ENCODE results near the gene PAFAH1B1.

PAFAH1B1 gene

GRCh38 chr17:2691965-2692780 lies 98.7 kb downstream of the PAFAH1B1 start:
- H3K9ac ChIP-seq = no peak overlapping the region
- H3K27ac ChIP-seq = no peak overlapping the region
- H3K27me3 ChIP-seq (ENCODE audit: control insufficient read depth, insufficient read depth, low read length) = no peaks in the 10 kb centered on the region
- H3K36me3 ChIP-seq (ENCODE audit: control insufficient read depth, insufficient read depth, low read length) = no peaks in the 10 kb centered on the region
- no peak overlapping the region for H3K4me3 ChIP-seq (ENCODE audit: low read depth, low read length)
- H3K4me1 ChIP-seq = peaks cover 14% of the 10 kb centered on the region
- H3K9me3 ChIP-seq (ENCODE audit: control insufficient read depth, low read length) = no peaks in the 10 kb centered on the region
- TF ChIP-seq, protein P1, sequence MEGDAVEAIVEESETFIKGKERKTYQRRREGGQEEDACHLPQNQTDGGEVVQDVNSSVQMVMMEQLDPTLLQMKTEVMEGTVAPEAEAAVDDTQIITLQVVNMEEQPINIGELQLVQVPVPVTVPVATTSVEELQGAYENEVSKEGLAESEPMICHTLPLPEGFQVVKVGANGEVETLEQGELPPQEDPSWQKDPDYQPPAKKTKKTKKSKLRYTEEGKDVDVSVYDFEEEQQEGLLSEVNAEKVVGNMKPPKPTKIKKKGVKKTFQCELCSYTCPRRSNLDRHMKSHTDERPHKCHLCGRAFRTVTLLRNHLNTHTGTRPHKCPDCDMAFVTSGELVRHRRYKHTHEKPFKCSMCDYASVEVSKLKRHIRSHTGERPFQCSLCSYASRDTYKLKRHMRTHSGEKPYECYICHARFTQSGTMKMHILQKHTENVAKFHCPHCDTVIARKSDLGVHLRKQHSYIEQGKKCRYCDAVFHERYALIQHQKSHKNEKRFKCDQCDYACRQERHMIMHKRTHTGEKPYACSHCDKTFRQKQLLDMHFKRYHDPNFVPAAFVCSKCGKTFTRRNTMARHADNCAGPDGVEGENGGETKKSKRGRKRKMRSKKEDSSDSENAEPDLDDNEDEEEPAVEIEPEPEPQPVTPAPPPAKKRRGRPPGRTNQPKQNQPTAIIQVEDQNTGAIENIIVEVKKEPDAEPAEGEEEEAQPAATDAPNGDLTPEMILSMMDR (IDR thresholded peaks at IDR 0.05) = no peak
- no peak overlapping the region for H2AFZ ChIP-seq
- no peaks in the 10 kb centered on the region for H3K79me2 ChIP-seq
- H3K4me2 ChIP-seq (ENCODE audit: low read length) = no peak overlapping the region

GRCh38 chr17:2692781-2693135 lies 99.3 kb downstream of the PAFAH1B1 start:
- Histone ChIP-seq H3K79me2 (no peaks in the 10 kb centered on the region), H3K4me2 (ENCODE audit: low read length) (no peak overlapping the region), H3K36me3 (ENCODE audit: control insufficient read depth, insufficient read depth, low read length) (no peaks in the 10 kb centered on the region), H3K4me1 (peaks cover 14% of the 10 kb centered on the region), H3K4me3 (ENCODE audit: low read depth, low read length) (no peak overlapping the region), H3K27me3 (ENCODE audit: control insufficient read depth, insufficient read depth, low read length) (no peaks in the 10 kb centered on the region), H3K27ac (no peak overlapping the region), H3K9me3 (ENCODE audit: control insufficient read depth, low read length) (no peaks in the 10 kb centered on the region), H2AFZ (no peak overlapping the region), H3K9ac (no peak overlapping the region)
- TF ChIP-seq, protein P1 (IDR thresholded peaks at IDR 0.05) = no peak

DNA sequence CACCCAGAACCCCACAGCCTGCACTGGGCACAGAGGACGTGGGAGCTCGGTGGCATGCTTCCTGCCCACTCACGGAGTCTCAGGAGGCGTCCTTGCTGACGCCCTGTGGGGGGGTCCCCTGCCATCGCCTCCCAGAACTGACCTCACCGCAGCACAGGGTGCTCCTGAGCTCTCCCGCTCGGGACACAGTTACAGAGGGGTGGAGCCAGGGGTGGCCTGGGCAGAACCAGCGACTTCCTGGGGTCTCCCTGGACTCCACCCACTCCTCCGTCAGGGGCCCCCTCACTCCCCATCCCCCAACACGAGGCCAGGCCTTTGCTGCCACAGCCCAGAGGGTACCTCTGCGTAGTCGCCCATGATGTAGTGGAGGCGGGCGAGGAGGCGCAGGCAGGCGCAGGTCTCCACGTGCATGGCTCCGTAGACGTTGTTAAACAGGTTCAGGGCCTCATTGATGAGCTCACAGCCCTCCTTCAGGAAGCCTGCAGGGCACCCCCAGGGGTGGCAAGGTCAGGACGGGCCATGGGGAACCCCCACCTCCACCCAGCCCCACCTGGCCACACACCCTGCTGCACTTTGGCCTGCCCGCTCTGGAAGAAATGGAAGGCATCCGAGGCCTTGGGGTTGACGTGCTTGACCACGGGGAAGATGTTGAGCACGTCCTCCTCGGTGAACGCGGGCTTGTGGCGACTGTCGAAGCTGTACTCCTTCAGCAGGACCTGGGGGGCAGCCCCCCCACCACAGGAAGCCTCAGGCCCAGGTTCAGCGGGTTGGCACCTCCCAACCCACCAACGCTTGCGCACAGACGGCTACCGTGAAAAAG lies 100.3 kb downstream of the PAFAH1B1 start:
- no peaks in the 10 kb centered on the region for H3K36me3 ChIP-seq (ENCODE audit: control insufficient read depth, insufficient read depth, low read length)
- TF ChIP-seq, protein P1 (IDR thresholded peaks at IDR 0.05) = no peak
- H3K9me3 ChIP-seq (ENCODE audit: control insufficient read depth, low read length) = no peaks in the 10 kb centered on the region
- no peak overlapping the region for H3K27ac ChIP-seq
- no peak overlapping the region for H2AFZ ChIP-seq
- H3K9ac ChIP-seq = no peak overlapping the region
- H3K4me1 ChIP-seq = peaks cover 7% of the 10 kb centered on the region
- no peak overlapping the region for H3K4me3 ChIP-seq (ENCODE audit: low read depth, low read length)
- H3K79me2 ChIP-seq = no peaks in the 10 kb centered on the region
- H3K27me3 ChIP-seq (ENCODE audit: control insufficient read depth, insufficient read depth, low read length) = no peaks in the 10 kb centered on the region
- H3K4me2 ChIP-seq (ENCODE audit: low read length) = no peak overlapping the region

DNA sequence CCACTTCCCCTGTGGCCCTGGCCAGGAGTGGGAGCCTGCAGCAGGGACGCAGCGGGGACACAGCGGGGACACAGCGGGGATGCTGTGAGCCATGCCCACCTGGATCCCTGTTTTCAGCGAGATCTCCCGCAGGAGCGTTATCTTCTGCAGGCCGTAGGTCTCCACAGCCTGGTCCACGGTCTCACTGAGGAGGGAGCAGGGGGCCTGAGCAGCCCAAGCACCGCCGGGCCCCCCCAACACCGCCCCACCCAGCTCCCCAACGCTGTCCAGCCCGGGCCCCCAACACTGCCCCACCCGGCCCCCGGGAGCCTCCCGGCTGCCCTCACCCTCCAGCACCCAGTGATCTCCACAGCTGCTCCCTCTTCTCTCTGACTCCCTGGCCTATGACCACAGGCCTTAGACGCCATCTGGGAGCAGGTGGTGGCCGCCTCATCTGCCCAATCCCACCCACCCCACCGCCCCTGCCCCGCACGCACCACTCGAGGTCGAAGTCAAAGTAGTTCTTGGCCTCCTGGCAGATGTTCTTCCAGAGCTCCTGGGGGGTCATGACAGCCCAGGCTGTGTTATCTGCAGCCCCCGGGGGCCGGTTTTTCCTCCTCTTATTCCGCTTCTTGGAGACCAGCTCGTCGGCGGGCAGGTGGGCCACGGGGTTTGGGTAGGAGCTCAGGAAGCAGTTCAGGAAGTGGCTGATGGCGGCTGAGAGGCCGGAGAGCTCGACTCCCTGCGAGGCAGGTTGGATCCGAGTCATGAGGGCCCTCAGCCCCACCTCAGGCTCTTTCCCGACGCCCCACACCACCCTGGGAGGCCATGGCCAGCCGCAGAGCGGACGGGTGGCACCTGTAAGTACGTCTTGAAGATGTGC lies 101.2 kb downstream of the PAFAH1B1 start:
- no peak overlapping the region for H3K4me3 ChIP-seq (ENCODE audit: low read depth, low read length)
- no peaks in the 10 kb centered on the region for H3K36me3 ChIP-seq (ENCODE audit: control insufficient read depth, insufficient read depth, low read length)
- no peak overlapping the region for H3K4me2 ChIP-seq (ENCODE audit: low read length)
- no peaks in the 10 kb centered on the region for H3K79me2 ChIP-seq
- no peak overlapping the region for H3K27ac ChIP-seq
- H2AFZ ChIP-seq = no peak overlapping the region
- H3K4me1 ChIP-seq = no peaks in the 10 kb centered on the region
- TF ChIP-seq, protein P1 (IDR thresholded peaks at IDR 0.05) = no peak
- H3K27me3 ChIP-seq (ENCODE audit: control insufficient read depth, insufficient read depth, low read length) = no peaks in the 10 kb centered on the region
- no peak overlapping the region for H3K9ac ChIP-seq
- no peaks in the 10 kb centered on the region for H3K9me3 ChIP-seq (ENCODE audit: control insufficient read depth, low read length)

Measured in parathyroid adenoma (tissue), 2 donors.